Renal cortex interstitium (tissue), 11 donors: ENCODE results near the gene PDS5A. TPM values are rescaled to one million over a fixed set of nuclear protein-coding genes. Genes with fewer than 3 reads are reported as not detected.
"Not testable (repeated sequence)": the region's sequence is repeated elsewhere in the genome, so short reads cannot be mapped to it uniquely, and the experiment has no call there.

ENCODE experiments used
- DNase-seq, 11 donors: peaks; one replicate each; pipeline ENCODE4 v3.0.0-alpha.2; 2013; ENCODE audit warnings: low read depth in 9 of 11, low spot score in 4 of 11; ENCODE audit errors: extremely low read depth in 1 of 11
- polyA plus RNA-seq, 3 donors: library from polyadenylated mRNA; unstranded; fragments of 120-200 nt; gene quantifications; one replicate each; pipeline ENCODE4 v1.2.1, GENCODE V29; 2013; ENCODE audit not compliant: insufficient read length in 3 of 3

The PDS5A gene
- polyA plus RNA-seq, 3 donors = 65.6 to 80.4 (median 67.3) TPM

GRCh38 chr4:39976141-39976944, 1.4 kb downstream of the PDS5A start:
- peak; percentile 71 to 86 (median 82) for DNase-seq

DNA sequence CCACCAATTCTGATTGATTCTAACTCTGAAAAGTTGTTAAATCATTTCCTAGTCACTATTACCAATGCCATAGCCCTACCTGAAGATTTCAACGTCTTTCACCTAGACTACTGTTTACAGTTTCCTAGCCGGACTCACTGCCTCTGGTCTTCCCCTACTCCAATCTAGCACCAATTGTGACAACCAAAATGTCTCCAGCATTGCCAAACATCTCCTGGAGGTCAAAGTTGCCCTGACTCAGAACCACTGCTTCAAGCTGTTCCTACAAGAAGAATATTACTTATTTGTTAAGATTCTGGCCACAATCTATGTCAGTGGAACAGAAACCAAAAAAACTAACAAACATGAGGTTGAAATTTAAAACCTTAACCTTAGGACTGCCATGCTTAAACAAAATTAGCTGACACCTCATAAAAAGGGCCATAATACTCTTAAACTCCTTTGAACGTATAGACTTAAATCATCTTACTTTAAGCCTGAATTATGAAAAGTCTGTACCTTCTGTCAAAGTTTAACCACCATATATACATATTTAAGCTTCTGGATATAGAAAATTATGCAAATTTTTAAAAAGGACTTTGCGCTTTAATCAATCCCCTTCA, 2.1 kb downstream of the PDS5A start:
- DNase-seq = no peak

DNA sequence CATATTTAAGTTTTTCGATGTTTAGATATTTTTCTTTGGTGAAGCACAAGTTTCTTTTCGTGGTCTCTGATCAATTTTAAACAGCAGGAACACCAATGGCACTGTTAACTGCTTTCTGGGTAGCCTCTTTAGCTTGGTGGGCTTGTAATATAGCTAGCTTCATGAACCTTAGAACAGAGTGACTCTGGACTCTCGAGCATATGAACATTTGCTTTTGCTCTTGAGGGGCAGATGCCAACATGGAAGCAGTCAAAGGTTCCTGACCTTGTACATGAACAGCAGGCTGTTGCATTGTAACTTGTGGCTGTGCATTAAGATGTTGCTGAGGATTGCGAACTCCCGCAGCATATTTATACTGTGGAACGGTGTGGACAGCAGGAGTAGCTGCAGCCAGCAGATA, 4.7 kb downstream of the PDS5A start:
- DNase-seq = not testable (repeated sequence)

- DNase-seq = peak in 7 of 11 donors; percentile 13 to 29 (median 21)
Measured at GRCh38 chr4:39970671-39971640, 6.8 kb downstream of the PDS5A start.

DNA sequence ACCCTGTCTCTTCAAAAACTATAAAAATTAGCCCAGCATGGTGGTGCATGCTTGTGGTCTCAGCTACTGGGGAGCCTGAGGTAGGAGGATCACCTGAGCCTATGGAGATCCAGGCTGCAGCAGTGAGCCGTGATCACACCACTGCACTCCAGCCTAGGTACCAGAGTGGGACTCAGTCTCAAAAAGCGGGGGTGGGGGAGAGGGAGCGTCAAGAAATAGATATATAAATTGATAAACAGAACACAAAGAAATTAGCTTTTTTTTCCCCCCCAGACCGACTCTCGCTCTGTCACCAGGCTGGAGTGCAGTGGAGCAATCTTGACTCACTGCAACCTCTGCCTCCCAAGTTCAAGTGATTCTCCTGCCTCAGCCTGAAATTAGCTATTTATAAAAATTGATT, 14.1 kb downstream of the PDS5A start:
- no peak for DNase-seq

- no peak for DNase-seq
Measured at GRCh38 chr4:39961311-39961877, 16.3 kb downstream of the PDS5A start.

GRCh38 chr4:39950861-39951481, 26.7 kb downstream of the PDS5A start:
- no peak for DNase-seq

- DNase-seq = no peak
Measured at GRCh38 chr4:39947963-39948362, 29.7 kb downstream of the PDS5A start.

GRCh38 chr4:39947417-39947816, 30.3 kb downstream of the PDS5A start:
- no peak for DNase-seq

DNA sequence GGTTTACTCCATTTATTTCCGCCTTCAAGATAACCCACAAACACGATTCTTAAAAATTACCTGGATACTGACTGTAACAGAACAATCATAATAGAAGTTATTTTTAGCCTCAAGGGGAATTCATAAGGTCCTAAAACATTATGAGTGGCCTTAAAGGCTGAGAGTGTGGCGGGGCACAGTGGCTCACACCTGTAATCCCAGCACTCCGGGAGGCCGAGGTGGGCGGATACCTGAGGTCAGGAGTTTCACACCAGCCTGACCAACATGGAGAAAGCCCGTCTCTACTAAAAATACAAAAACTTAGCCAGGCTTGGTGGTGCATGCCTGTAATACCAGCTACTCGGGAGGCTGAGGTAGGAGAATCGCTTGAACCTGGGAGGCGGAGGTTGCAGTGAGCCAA, 33.5 kb downstream of the PDS5A start:
- not testable (repeated sequence) for DNase-seq

DNA sequence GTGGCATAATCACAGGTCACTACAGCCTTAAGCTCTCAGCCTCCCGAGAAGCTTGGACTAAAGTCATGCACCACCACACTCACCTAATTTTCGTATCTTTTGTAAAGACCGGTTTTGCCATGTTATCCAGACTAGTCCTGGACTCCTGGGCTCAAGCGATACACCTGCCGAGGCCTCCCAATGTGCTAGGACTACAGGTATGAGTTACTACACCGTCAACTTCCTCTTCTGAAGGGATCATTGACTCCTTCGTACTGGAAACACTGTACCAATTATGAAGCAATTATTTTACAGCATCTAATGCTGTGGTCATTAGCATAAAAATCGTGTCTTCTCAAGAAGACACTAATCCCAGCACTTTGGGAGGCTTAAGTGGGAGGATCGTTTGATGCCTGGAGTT, 35.2 kb downstream of the PDS5A start:
- no peak for DNase-seq

- DNase-seq = no peak
Measured at GRCh38 chr4:39941682-39942217, 36.0 kb downstream of the PDS5A start.

DNA sequence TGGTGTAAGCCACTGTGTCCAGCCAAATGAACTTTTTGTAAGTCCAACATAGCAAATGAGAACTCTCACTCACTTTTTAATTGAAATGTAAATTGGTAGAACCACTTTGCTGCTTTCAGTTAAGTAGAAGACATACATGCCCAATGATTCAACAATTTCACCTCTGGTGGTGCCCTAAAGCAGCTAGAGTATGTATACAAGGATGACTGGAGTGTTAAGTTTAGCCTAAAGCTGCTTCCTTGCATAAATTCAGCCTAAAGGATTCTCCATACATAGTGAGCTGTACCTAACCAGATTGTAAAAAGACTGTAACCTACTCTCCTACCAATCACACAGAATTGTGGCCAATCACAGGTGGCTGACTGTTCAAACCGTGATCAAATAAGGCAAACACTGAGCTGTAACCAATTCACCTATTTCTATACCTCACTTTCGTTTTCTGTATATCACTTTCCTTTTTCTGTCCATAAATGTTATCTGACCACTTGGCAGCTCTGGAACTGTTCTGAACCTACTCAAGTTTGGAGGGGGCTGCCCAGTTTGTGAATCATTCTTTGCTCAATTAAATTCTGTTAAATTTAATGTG, 39.9 kb downstream of the PDS5A start:
- no peak for DNase-seq

- DNase-seq = no peak
Measured at GRCh38 chr4:39936565-39937418, 40.9 kb downstream of the PDS5A start.

DNA sequence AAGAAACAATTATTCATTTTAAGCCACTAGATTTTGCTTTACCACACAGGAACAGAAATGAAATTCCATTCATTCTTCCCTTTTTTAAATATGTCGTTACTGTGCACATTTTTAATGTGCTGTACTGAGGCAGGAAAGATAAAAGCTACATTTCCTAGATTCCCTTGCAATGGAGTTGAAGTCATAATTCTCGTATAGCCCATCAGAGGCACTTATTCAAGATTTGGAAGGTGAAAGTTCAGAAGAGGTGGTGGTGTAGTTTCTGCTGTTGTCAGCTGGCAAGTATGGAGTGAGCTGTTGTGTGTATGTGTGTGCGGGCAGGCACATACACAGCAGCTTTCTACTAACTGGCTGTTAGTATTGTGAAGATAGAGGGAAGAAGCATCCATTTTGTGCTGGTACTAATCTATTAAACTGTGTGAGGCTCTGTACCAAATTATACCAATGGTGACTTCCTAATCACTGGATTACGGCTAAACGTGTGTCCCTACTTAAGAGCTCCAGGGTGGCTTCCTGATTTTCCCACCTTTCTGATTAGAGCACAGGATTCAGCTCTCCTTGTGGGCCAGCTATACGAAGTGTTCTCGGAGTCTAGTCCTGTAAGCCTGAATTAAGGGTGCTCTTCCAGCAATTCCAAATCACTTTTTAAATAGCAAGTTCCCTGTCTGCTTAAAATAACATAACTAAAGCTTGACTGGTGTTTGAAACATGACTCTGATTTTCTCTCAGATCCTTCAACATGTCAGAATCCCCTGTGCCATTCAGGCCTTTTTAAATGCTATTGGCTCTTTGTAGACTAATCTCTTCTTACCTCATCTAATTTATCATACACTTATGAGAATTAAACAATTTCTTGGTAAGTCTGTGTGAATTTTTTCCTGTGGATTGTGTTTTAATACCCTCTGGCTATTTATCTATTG, 43.8 kb downstream of the PDS5A start:
- DNase-seq = no peak

DNA sequence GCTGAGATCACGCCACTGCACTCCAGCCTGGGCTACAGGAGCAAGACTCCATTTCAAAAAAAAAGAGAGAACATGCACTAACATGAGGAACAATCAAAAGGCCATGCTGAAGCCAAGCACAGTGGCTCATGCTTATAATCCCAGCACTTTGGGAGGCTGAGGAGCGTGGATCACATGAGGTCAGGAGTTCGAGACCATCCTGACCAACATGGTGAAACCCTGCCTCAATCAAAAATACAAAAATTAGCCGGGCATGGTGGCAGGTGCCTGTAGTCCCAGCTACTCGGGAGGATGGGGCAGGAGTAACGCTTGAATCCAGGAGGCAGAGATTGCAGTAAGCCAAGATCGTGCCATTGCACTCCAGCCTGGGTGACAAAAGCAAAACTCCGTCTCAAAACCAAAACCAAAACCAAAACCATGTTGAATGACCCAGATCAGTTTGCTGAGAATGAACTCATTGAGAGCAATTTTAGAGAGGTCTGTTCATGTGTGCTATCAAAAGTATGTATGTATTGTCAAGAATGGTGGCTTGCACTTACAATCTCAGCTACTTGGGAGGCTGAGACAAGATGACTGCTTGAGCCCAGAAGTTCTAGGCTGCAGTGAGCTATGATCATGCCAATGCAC, 44.8 kb downstream of the PDS5A start:
- no peak for DNase-seq
